ENCODE data around the gene CORO7.

CORO7 gene

DNA sequence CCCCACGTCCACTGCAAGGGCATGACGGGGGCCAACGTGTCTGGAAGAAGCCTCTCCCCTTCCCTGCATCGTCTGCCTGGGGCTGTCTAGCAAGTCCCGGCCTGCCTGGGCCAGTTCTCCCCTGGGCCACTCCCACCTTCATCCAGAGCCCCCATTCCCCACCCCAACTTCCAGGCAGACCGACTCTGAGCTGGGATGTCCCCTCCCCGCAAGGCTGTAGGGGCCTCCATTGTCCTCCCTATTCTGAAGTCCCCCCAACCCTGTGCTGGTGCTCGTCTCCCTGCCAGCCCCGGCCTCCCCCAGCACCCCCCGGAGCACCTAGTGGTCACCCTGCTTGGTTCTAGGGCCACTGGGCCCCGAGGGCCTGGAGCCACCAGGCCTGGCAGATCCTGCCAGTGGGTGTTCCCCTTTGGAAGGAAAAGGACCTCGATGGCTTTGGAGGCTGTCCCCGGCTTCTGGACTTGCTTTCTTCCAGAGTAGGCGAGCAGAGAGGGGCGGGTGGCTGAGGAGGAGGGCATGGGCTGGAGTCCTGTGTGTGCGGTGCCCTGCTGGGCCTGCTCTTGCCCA is 95.7 kb downstream of the CORO7 start:
- peak; percentile 33 for DNase-seq

DNA sequence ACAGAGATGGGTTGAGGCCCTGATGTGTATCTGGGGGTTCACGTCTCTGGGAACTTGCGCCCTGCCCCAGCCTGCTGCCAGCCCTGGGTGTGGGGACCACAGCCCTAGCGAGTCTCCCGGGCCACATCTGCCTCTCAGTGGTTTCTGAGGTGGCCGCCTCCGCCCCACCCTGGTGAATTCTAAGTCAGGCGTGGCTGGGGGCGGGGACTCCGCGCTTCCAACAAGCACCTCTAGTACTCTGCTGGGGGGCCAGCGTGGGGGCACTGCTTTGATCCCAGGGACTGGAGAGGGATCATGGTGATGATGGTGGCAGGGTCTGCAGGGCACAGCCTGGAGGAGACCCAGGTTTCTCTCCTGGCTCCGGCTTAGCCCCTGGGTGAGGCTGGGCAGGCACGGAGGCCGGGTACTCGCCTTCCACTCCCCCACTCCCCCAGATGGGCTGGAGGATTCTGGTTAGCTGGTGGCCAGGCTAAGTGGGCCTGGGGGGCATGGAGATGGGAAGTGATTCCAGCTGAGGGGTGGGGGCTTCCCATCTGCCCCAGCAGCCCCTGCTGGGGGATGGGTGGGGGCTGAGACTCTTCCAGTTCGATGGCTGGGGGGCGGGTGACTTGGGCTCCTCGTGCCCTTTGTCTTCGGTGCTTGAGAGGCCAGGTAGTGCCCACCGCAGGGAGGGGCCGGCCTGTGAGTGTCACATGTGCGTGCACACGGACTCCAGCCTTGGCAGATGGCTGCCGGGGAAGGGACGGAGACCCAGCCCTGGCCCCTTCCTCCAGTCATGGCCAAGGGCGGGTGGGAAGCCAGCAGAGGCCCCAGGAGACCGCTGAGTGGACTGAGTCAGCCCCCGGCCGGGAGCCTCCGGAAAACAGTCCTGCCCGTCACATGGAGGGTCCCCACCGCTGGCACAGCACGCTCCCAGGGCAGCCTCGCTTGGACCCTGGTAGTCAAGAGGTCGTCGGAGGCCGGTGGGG is 96.7 kb downstream of the CORO7 start:
- DNase-seq, result peak; percentile 68

- no peak for DNase-seq
These were observed 97.4 kb downstream of the CORO7 start for GRCh38 chr16:4318967-4319366.

- peak; percentile 43 for DNase-seq
These were observed 97.9 kb downstream of the CORO7 start for GRCh38 chr16:4318451-4318910.

DNA sequence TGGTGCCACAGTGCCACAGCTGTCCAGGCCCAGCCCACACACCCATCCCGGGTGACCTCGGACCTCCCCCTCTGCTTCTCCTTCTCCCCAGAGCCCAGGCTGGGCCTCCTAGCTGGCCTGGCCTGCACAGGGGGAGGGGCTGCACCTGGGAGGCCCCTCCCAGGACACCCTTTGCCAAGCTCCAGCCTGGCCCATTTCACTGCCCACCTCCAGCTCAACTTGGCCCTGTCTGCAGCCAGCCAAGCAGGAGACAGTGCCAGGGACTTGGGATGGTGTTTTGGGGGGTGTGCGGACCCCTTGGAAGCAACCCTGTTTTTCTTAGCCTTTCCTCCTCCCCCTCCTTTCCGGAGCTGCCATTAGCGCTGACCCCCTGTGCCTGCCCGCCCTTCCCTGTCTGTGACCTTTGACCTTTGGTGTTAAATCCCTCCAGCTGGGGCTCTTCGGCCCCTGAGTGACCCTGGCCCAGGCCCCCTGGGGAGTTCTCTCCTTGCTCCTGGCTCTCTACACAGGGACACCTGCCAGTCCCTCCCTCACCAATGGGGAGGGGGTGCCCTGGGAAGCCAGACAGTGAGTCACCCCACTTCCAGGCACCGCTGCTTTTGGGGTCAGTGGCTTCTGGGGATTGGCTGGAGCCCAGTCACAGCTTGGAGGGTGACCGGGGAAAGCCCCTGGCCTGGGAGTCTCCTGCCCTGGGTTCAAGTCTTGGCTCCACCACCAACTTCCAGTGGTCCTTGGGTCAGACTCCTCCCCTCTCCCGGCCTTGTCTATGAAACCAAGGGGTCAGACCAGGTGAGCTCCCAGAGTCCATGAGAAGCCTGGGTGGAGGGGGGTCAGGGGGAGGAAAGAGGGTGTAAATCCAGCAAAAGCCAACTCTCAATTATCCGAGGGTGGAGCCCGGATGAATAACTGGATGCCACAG is 98.6 kb downstream of the CORO7 start:
- peak; percentile 59 for DNase-seq

DNA sequence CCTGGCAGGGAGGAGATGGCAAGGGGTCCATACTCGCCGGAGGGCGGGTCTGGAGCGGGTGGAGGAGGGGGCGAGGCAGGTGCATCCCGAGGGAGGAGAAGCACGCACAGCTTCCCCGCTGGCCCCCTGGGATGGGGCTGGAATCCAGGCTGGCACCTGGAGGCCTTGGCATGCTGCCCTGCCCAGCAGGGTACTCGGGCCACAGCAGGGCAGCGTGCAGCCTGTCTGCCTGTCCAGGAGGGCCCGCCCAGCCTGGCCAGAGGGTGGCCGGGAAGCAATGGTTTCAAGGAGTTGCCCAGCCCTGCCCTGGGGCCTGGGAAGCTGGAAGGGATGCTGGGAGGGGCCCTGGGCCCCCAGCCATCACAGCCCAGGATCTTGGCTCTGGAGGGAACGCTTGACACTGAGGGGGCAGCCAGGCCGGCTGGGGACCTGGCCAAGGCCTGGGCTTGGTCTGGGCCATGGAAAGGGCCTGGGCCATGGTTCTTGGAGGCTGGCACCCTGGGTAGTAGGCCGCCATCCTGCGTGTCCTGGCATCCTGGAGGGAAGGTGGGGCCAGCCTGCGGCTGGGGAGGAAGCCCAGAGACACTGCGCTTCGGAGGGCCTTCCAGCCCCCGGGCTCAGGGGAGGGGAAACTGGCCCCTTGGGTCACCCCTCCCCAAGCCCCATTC is 99.4 kb downstream of the CORO7 start:
- peak; percentile 71 for DNase-seq

DNA sequence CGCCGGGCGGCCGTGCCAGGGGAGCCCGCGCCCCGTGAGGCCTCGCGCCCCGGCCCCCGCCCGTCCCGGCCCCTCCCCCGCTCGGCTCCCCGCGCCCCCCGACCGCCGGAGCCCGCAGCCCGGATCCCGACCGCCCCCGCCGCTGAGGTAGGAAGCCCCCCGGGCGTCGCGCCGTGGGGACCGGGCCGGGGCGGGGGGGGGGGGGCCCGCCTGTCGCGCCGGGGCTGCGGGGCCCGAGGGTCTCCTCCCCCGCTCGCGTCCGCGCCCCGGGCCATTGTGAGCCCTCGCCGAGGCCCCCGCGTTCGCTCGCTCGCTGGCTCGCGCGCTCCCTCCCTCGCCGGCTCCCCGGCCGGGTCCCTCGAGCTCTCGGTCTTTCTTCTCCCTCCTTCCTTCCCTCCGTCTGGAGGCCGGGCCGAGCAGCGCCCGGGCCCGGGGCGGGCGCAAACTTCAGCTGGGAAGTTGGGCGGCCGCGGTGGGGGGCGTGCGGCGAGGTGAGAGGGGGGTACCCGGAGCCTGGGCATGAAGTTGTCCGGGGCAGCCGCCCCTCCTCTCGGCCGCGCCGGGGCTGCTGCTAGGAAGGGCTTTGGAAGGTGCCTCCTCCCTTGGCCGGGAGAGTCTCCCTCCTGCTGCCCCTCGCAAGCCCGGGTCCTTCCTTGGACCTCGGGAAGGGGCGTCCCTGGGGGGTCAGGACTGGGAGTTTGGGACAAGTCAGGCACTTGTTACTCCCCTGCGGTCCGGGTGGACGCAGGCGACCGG is 100.1 kb downstream of the CORO7 start:
- peak; percentile 47 for DNase-seq

DNA sequence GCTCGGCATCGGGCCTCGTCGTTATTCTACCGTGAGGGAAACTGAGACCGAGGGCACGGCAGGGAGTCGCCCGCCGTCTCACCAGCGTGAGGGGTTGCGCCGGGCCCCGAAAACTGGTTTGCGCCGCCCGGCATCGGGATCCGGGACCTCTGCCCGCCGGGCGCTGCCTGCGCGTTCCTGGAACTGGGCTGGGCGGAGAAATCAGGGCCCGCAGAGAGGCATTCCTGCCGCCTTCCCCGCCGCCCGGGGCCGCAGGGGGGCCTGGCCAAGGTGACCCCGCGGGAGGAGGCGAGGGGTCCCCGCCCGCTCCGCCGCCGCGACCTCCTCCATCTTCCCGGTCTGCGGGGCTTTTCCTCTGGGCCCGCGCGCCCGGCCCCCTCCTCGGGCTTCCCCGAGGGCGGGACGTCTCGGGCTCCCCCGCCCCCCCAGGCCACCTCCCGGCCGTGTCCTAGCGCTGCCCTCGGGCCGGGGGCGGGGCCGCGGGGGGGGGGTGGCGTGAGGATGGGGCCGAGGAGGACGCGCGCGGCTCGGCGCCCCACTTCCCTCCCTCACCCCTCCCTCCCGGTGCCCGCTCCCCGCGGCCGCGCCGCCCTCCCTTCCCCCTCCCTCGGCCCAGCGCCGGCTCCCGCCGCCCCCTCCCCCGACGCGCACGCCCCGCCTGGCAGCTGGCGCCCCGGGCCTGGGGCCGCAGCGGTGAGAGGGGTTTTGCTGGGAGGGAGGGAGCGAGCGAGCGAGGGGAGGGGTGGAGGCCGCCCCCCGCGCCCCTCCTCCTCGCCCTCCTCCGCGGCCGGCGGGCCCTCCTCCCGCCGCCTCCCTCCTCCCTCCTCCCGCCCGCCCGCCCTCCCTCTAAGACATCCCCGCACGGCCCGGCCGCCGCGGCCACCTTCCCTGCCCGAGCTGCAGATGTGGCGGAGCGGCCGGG is 100.9 kb downstream of the CORO7 start, which contains the start of gene GLIS2:
TSS of gene GLIS2 (plus strand) at position 882 of the 922 bp plus-strand sequence. CDS start 16,214 bp downstream, outside the sequence.
- DNase-seq, result peak; percentile 92

DNA sequence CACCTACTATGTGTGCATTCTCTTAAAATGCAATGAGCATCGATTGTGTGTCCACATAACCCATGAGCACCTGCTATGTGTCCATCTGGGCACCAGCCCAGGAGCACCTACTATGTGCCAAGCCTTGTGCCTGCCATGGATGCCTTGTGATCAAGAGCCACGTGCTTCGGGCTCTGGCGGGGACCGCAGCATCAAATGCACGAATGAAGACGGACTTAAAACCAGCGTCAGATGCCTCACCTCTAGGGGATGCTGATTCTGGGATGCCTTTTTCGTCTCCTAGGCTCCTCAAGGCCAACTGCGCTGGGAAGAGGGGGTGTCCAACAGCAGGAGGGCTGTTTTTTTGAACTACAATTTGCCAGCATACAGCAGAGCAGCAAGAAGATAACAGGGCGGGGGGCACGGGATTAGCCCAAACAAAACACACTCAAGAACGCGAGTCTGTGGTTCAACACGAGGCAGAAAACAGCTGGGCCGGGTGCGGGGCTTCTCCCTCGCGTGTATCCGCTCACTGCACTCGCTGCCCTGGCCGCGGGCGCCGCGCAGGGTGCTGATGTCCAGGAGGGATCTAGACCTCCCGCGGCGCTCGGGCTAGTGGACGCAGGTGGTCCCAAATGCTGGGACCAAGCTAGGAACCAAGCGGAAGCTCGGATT is 101.7 kb downstream of the CORO7 start:
- peak; percentile 67 for DNase-seq

GRCh38 chr16:4313563-4314531 is 102.5 kb downstream of the CORO7 start:
- peak; percentile 52 for DNase-seq

GRCh38 chr16:4309833-4310266 is 106.5 kb downstream of the CORO7 start:
- peak; percentile 63 for DNase-seq

GRCh38 chr16:4309102-4309832 is 107.1 kb downstream of the CORO7 start:
- DNase-seq, result no peak

- DNase-seq, result peak; percentile 95
These were observed 109.0 kb downstream of the CORO7 start for GRCh38 chr16:4307215-4308037.

DNA sequence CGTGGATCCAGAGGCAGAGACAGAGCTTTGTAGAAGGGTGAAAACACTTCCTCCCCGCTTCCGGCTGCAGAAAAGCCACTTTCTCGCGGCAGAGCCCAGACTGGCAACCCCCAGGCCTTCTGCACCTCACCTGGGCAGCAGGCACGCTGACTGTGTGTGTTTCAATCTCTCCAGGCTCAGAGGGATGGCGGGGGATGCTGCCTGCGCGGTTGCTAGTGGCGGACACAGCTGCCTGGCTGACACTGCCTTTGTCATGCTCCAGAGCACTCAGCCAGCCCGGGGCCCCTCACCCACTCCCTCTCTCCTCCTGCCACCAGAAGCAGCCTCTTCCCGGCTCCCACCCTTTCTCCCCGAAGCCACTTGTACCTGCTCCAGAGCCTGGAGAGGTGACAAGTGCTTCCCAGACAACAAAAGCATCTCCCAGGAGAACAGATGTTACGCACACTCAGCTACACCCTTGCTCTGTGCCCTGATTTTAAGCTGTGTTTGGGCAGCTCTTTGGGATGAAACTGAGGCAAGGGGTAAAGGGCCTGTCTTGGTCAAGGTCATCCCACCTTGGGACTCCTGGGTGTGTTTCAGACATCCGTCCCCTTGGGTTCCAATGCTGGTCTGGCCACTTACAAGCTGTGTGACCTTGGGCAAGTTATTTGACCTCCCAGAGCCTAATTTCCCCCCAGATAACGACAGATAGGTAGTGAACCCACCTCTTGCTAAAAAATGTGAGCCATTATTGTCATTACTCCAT is 109.8 kb downstream of the CORO7 start:
- DNase-seq, result peak; percentile 47
